ENCODE measurements around the gene ANKFY1.

Gene ANKFY1

DNA sequence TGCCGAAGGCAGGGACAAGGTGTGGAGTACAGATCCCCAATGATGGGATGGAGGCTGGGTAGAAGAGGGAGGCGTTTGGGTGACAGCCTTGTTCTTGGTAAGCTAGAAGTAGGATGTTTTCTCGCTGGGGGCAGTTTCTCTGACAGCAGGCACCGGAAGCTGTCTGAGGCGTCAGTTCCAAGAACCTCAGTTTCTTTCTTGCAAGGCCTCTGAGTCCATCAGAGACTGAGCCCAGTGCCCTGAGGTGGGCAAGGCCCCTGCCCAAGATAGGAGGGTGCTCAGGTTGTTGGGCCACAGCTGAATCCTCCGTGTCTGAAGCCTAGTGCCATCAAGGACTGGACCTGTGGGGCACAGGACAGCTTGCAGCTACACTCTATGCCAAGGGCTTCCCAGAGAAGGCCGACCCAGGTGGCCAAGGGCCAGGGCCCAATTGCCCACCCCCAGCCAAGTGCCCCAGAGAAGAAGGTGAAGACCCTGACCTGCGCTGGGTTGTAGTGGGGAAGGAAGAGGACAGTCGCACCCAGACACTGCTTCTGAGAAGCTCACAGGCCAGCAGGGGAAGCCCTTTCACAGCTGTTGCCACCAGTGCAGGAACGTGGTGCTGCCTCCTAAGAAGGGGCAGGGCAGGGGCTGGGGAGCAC, 107.7 kb downstream of the ANKFY1 start:
- no peak for DNase-seq (ENCODE audit: low spot score)
- TF ChIP-seq, protein P1, sequence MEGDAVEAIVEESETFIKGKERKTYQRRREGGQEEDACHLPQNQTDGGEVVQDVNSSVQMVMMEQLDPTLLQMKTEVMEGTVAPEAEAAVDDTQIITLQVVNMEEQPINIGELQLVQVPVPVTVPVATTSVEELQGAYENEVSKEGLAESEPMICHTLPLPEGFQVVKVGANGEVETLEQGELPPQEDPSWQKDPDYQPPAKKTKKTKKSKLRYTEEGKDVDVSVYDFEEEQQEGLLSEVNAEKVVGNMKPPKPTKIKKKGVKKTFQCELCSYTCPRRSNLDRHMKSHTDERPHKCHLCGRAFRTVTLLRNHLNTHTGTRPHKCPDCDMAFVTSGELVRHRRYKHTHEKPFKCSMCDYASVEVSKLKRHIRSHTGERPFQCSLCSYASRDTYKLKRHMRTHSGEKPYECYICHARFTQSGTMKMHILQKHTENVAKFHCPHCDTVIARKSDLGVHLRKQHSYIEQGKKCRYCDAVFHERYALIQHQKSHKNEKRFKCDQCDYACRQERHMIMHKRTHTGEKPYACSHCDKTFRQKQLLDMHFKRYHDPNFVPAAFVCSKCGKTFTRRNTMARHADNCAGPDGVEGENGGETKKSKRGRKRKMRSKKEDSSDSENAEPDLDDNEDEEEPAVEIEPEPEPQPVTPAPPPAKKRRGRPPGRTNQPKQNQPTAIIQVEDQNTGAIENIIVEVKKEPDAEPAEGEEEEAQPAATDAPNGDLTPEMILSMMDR (IDR thresholded peaks at IDR 0.05; ENCODE audit: extremely low read depth, missing control alignments): no peak

- DNase-seq (ENCODE audit: low spot score): no peak
- TF ChIP-seq, protein P1 (IDR thresholded peaks at IDR 0.05; ENCODE audit: extremely low read depth, missing control alignments): no peak
These were observed 109.6 kb downstream of the ANKFY1 start for GRCh38 chr17:4154201-4154600.

DNA sequence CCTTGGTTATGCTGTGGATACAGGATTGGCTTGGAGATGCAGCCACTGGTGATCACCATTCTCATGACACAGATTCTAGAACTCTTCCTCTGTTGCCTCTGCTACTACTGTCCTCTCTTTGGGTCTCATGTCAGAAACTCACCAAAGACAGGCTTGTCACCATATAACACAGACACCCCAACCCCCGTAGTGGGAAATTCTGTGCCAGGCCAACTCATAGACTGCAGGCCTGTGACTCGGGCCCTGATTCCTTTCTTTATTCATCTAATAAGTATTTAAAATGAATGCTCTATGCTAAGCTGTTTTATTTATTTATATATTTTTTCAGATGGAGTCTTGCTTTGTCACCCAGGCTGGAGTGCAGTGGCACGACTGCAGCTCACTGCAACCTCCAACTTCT, 111.3 kb downstream of the ANKFY1 start:
- TF ChIP-seq, protein P1 (IDR thresholded peaks at IDR 0.05; ENCODE audit: extremely low read depth, missing control alignments): no peak
- no peak for DNase-seq (ENCODE audit: low spot score)

- no peak for DNase-seq (ENCODE audit: low spot score)
- TF ChIP-seq, protein P1 (IDR thresholded peaks at IDR 0.05; ENCODE audit: extremely low read depth, missing control alignments): no peak
These were observed 113.7 kb downstream of the ANKFY1 start for GRCh38 chr17:4150096-4150495.

DNA sequence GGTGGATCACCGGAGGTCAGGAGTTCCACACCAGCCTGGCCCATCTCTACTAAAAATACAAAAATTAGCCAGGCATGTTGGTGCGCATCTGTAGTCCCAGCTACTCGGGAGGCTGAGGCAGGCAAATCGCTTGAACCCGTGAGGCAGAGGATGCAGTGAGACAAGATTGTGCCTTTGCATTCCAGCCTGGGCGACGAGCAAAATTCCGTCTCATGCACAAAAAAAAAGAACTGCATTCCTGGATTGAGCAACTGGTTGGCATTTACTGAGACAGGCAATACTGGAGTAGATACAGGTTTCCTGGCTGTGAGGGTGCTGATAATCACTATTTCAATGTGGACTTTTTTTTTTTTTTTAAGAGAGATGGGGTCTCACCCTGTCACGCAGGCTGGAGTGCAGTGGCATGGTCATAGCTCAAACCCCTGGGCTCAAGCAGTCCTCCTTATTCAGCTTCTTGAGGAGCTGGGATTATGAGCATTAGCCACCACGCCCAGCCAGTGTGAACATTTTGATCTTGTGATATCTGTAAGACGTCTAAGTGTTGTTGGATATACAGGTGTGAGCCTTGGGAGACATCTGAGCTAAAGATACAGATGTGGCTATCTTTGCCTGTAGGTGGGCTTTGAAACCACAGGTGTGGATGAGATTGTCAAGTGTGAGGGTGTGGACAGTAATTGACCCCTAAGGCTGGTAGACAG, 115.0 kb downstream of the ANKFY1 start:
- no peak for DNase-seq (ENCODE audit: low spot score)
- TF ChIP-seq, protein P1 (IDR thresholded peaks at IDR 0.05; ENCODE audit: extremely low read depth, missing control alignments): no peak

DNA sequence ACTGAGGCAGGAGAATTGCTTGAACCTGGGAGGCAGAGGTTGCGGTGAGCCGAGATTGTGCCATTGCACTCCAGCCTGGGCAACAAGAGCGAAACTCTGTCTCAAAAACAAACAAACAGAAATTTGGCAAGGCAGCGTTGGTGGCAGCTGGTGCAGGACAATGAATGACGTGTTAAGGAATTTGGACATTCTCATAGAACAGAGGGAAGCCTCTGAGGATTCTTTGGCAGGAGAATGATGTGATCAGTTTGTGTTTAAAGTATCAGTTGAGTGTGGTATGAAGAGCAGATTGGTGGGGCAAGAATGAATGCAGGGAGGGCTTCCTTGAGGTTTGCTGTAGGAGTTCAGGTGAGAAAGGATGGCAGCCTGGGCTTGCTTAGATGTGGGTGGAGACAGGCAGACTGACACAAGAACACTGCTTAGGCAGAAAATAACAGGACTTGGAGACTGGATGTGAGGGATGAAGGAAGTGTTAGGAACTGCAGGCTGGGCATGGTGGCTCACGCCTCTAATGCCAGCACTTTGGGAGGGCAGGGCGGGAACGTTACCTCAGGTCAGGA, 115.9 kb downstream of the ANKFY1 start:
- DNase-seq (ENCODE audit: low spot score): no peak
- TF ChIP-seq, protein P1 (IDR thresholded peaks at IDR 0.05; ENCODE audit: extremely low read depth, missing control alignments): no peak

GRCh38 chr17:4146641-4147040, 117.1 kb downstream of the ANKFY1 start:
- DNase-seq (ENCODE audit: low spot score): no peak
- TF ChIP-seq, protein P1 (IDR thresholded peaks at IDR 0.05; ENCODE audit: extremely low read depth, missing control alignments): no peak

All from GM20000 (cell line).